HepG2 (cell line): ENCODE results near the gene EFEMP2. TPM values are rescaled to one million over a fixed set of nuclear protein-coding genes. Genes with fewer than 3 reads are reported as not detected.

Experiments
- ATF7-NPFF ChIP-seq: sonication (generic); formaldehyde crosslinking; IDR thresholded peaks from 2 replicates; pipeline ENCODE4 v1.8.1; 2023; ENCODE audit warnings: mild to moderate bottlenecking, low read depth, missing genetic modification reagents, moderate library complexity
- CAMTA2 ChIP-seq: sonication (generic); formaldehyde crosslinking; IDR thresholded peaks from 2 replicates; pipeline ENCODE4 v1.4.0; 2020; ENCODE audit warnings: mild to moderate bottlenecking, missing genetic modification reagents, borderline replicate concordance
- CBX2 ChIP-seq, 2 experiments: fragments of 200-600 bp in 1 of 2; sonication (generic); formaldehyde crosslinking in 1 of 2; IDR thresholded peaks; 2 replicates each; pipeline versions ENCODE4 v1.7.0 to v1.8.1; 2018 to 2022; ENCODE audit warnings: low read depth in 2 of 2, low read length in 1 of 2, mild to moderate bottlenecking in 1 of 2, missing genetic modification reagents in 1 of 2
- FOXK1 ChIP-seq: sonication (generic); formaldehyde crosslinking; IDR thresholded peaks from 2 replicates; pipeline ENCODE4 v1.4.0; 2020; ENCODE audit warnings: low read depth, missing genetic modification reagents, borderline replicate concordance
- HOXA3 ChIP-seq: sonication (generic); formaldehyde crosslinking; IDR thresholded peaks from 2 replicates; pipeline ENCODE4 v1.5.0; 2020; ENCODE audit warnings: missing genetic modification reagents
- HOXD1 ChIP-seq: sonication (generic); formaldehyde crosslinking; IDR thresholded peaks from 2 replicates; pipeline ENCODE4 v1.5.0; 2020; ENCODE audit warnings: missing genetic modification reagents
- KLF11 ChIP-seq: IDR thresholded peaks from 2 replicates; pipeline ENCODE4 v1.6.1; 2016; ENCODE audit warnings: missing compliant biosample characterization
- NR0B2 ChIP-seq: sonication (generic); formaldehyde crosslinking; IDR thresholded peaks from 2 replicates; pipeline ENCODE4 v1.4.0; 2020; ENCODE audit warnings: mild to moderate bottlenecking, missing genetic modification reagents
- SMAD3 ChIP-seq: sonication (generic); formaldehyde crosslinking; IDR thresholded peaks from 2 replicates; pipeline ENCODE4 v1.4.0; 2020; ENCODE audit warnings: missing genetic modification reagents
- SNAPC5 ChIP-seq: sonication (generic); formaldehyde crosslinking; IDR thresholded peaks from 2 replicates; pipeline ENCODE4 v1.8.1; 2023; ENCODE audit warnings: mild to moderate bottlenecking, missing genetic modification reagents, borderline replicate concordance
- SP4 ChIP-seq: sonication (generic); formaldehyde crosslinking; IDR thresholded peaks from 2 replicates; pipeline ENCODE4 v1.8.1; 2023; ENCODE audit warnings: mild to moderate bottlenecking, missing genetic modification reagents
- SRSF1 ChIP-seq: fragments of 200-400 bp; formaldehyde crosslinking; optimal IDR thresholded peaks from 2 replicates; pipeline ENCODE3; 2017; ENCODE audit warnings: mild to moderate bottlenecking, low read depth, low read length, moderate library complexity
- THAP7 ChIP-seq: sonication (generic); formaldehyde crosslinking; IDR thresholded peaks from 2 replicates; pipeline ENCODE4 v1.8.1; 2023; ENCODE audit warnings: mild to moderate bottlenecking, missing genetic modification reagents
- XBP1 ChIP-seq: sonication (generic); formaldehyde crosslinking; IDR thresholded peaks from 2 replicates; pipeline ENCODE4 v1.5.0; 2020; ENCODE audit warnings: missing genetic modification reagents
- ZFP37 ChIP-seq: sonication (generic); formaldehyde crosslinking; IDR thresholded peaks from 2 replicates; pipeline ENCODE4 v1.4.0; 2020; ENCODE audit warnings: missing genetic modification reagents, borderline replicate concordance
- ZNF343 ChIP-seq: sonication (generic); formaldehyde crosslinking; IDR thresholded peaks from 2 replicates; pipeline ENCODE4 v1.4.0; 2020; ENCODE audit warnings: mild to moderate bottlenecking, missing genetic modification reagents
- ZNF354B ChIP-seq: sonication (generic); formaldehyde crosslinking; IDR thresholded peaks from 2 replicates; pipeline ENCODE4 v1.8.0; 2022; ENCODE audit warnings: mild to moderate bottlenecking, missing genetic modification reagents
- ZNF574 ChIP-seq: sonication (generic); formaldehyde crosslinking; IDR thresholded peaks from 2 replicates; pipeline ENCODE4 v1.4.0; 2020; ENCODE audit warnings: missing genetic modification reagents
- ZNF576 ChIP-seq: sonication (generic); formaldehyde crosslinking; IDR thresholded peaks from 2 replicates; pipeline ENCODE4 v1.4.0; 2020; ENCODE audit warnings: mild to moderate bottlenecking, missing genetic modification reagents
- ZNF652 ChIP-seq: IDR thresholded peaks from 2 replicates; pipeline ENCODE4 v1.6.1; 2016; ENCODE audit warnings: low read depth, borderline replicate concordance
- ZNF784 ChIP-seq: sonication (generic); formaldehyde crosslinking; IDR thresholded peaks from 2 replicates; pipeline ENCODE4 v1.5.1; 2020; ENCODE audit warnings: missing genetic modification reagents, mild to moderate bottlenecking, borderline replicate concordance
- ZNF891 ChIP-seq: sonication (generic); formaldehyde crosslinking; IDR thresholded peaks from 2 replicates; pipeline ENCODE4 v1.5.0; 2020; ENCODE audit warnings: mild to moderate bottlenecking, missing genetic modification reagents
- polyA plus RNA-seq, 8 experiments: library from polyadenylated mRNA; depleted of rRNA in 3 of 8; stranded (reverse) in 7 of 8; unstranded in 1 of 8; fragments of >200 nt; fragmentation: Illumina TruSeq in 4 of 8; extraction: Trizol in 4 of 8; gene quantifications; 2 replicates each; pipeline versions ENCODE4 v1.2.1 to v1.2.3, GENCODE V29; 2011 to 2016; ENCODE audit warnings: low read depth in 4 of 8, missing spikeins in 1 of 8, mixed read lengths in 1 of 8; ENCODE audit not compliant: insufficient read depth in 1 of 8
- total RNA-seq, 5 experiments: library from RNA; depleted of rRNA; stranded (reverse); fragments of >200 nt; fragmentation: Illumina TruSeq; extraction: Trizol; gene quantifications; 2 replicates each; pipeline ENCODE4 v1.2.3, GENCODE V29; 2016; ENCODE audit warnings: low read depth in 1 of 5

Gene EFEMP2
- total and polyA plus RNA-seq, 2 of the 13 experiments (the other 11 are each of a cell fraction or from before 2014, with no cell fraction given) = 7.4 to 29.7 TPM

GRCh38 chr11:65919141-65919572, 46.6 kb upstream of the EFEMP2 start, which contains the start of gene DRAP1 (continued):
- TF ChIP-seq ZNF574 (CRISPR knock-in tag) (peak; percentile 92), CBX2 (IDR thresholded peaks at IDR 0.05; ENCODE audit: low read depth, low read length) (no peak), CBX2 (CRISPR knock-in tag; IDR thresholded peaks at IDR 0.05; ENCODE audit: low read depth) (no peak), SRSF1 (no peak), SP4 (CRISPR knock-in tag) (peak; percentile 98), FOXK1 (CRISPR knock-in tag) (peak; percentile 73; the same call in 1 of the 2 replicates), ZNF652 (CRISPR knock-in tag) (peak; percentile 52; the same call in 1 of the 2 replicates), XBP1 (CRISPR knock-in tag) (no peak; the same call in 1 of the 2 replicates), KLF11 (CRISPR knock-in tag) (0 out of 2 replicates have a peak, but pooled peaks have one; percentile 39), THAP7 (CRISPR knock-in tag) (no peak), SNAPC5 (CRISPR knock-in tag) (no peak), HOXD1 (peak; percentile 60; the same call in 1 of the 2 replicates), ZFP37 (CRISPR knock-in tag) (peak; percentile 70; the same call in 1 of the 2 replicates), CAMTA2 (CRISPR knock-in tag) (no peak), ZNF784 (peak; percentile 77; the same call in 1 of the 2 replicates), ATF7-NPFF (CRISPR knock-in tag) (peak; percentile 86), ZNF354B (CRISPR knock-in tag) (no peak), NR0B2 (peak; percentile 76), HOXA3 (CRISPR knock-in tag) (peak; percentile 83; the same call in 1 of the 2 replicates), ZNF343 (CRISPR knock-in tag) (no peak; the same call in 1 of the 2 replicates), ZNF891 (CRISPR knock-in tag) (no peak), SMAD3 (CRISPR knock-in tag) (peak; percentile 90), ZNF576 (CRISPR knock-in tag) (no peak)
